ENCODE measurements around the gene BNC1. TPM values are rescaled to one million over a fixed set of nuclear protein-coding genes. Genes with fewer than 3 reads are reported as not detected.

BNC1 gene
- total RNA-seq, 1 experiment from 2014 or later = not detected

- Histone ChIP-seq H3K4me1 (ENCODE audit: low read length) (no peaks in the 10 kb centered on the region), H3K27ac (ENCODE audit: low read length) (no peak overlapping the region), H2AFZ (ENCODE audit: low read length) (no peak overlapping the region), H4K20me1 (ENCODE audit: insufficient read depth, low read depth, low read length) (no peaks in the 10 kb centered on the region), H3K9me2 (replicated peaks; ENCODE audit: insufficient read depth, low read length) (no peaks in the 10 kb centered on the region), H3K27me3 (ENCODE audit: low read length) (no peaks in the 10 kb centered on the region), H3K9me3 (ENCODE audit: low read length) (no peaks in the 10 kb centered on the region), H3K36me3 (ENCODE audit: insufficient read depth, low read length) (no peaks in the 10 kb centered on the region), H3K9ac (ENCODE audit: low read length) (no peak overlapping the region), H3K4me3 (ENCODE audit: low read length) (no peak overlapping the region), H3K79me2 (ENCODE audit: low read length) (no peaks in the 10 kb centered on the region), H3K4me2 (ENCODE audit: low read depth, low read length, poor library complexity, severe bottlenecking) (no peak overlapping the region)
- no peak for DNase-seq
Observed at GRCh38 chr15:83215306-83215705, 69.2 kb downstream of the BNC1 start.

GRCh38 chr15:83210619-83211018 is 73.8 kb downstream of the BNC1 start:
- Histone ChIP-seq H3K36me3 (ENCODE audit: insufficient read depth, low read length) (no peaks in the 10 kb centered on the region), H3K79me2 (ENCODE audit: low read length) (no peaks in the 10 kb centered on the region), H3K9me3 (ENCODE audit: low read length) (no peaks in the 10 kb centered on the region), H3K9ac (ENCODE audit: low read length) (no peak overlapping the region), H3K4me3 (ENCODE audit: low read length) (no peak overlapping the region), H3K4me1 (ENCODE audit: low read length) (no peaks in the 10 kb centered on the region), H3K27ac (ENCODE audit: low read length) (no peak overlapping the region), H3K4me2 (ENCODE audit: low read depth, low read length, poor library complexity, severe bottlenecking) (no peak overlapping the region), H2AFZ (ENCODE audit: low read length) (no peak overlapping the region), H3K9me2 (replicated peaks; ENCODE audit: insufficient read depth, low read length) (no peaks in the 10 kb centered on the region), H4K20me1 (ENCODE audit: insufficient read depth, low read depth, low read length) (no peaks in the 10 kb centered on the region), H3K27me3 (ENCODE audit: low read length) (no peaks in the 10 kb centered on the region)
- no peak for DNase-seq

- Histone ChIP-seq H3K4me2 (ENCODE audit: low read depth, low read length, poor library complexity, severe bottlenecking) (no peak overlapping the region), H3K27me3 (ENCODE audit: low read length) (no peaks in the 10 kb centered on the region), H2AFZ (ENCODE audit: low read length) (no peak overlapping the region), H3K9ac (ENCODE audit: low read length) (no peak overlapping the region), H3K4me3 (ENCODE audit: low read length) (no peak overlapping the region), H3K79me2 (ENCODE audit: low read length) (no peaks in the 10 kb centered on the region), H3K36me3 (ENCODE audit: insufficient read depth, low read length) (no peaks in the 10 kb centered on the region), H3K9me2 (replicated peaks; ENCODE audit: insufficient read depth, low read length) (no peaks in the 10 kb centered on the region), H4K20me1 (ENCODE audit: insufficient read depth, low read depth, low read length) (no peaks in the 10 kb centered on the region), H3K9me3 (ENCODE audit: low read length) (no peaks in the 10 kb centered on the region), H3K27ac (ENCODE audit: low read length) (no peak overlapping the region), H3K4me1 (ENCODE audit: low read length) (no peaks in the 10 kb centered on the region)
- no peak for DNase-seq
Observed at GRCh38 chr15:83209333-83209732, 75.1 kb downstream of the BNC1 start.

- Histone ChIP-seq H3K79me2 (ENCODE audit: low read length) (no peaks in the 10 kb centered on the region), H3K4me3 (ENCODE audit: low read length) (no peak overlapping the region), H3K9me3 (ENCODE audit: low read length) (no peaks in the 10 kb centered on the region), H3K27ac (ENCODE audit: low read length) (no peak overlapping the region), H3K9ac (ENCODE audit: low read length) (no peak overlapping the region), H2AFZ (ENCODE audit: low read length) (no peak overlapping the region), H4K20me1 (ENCODE audit: insufficient read depth, low read depth, low read length) (no peaks in the 10 kb centered on the region), H3K4me1 (ENCODE audit: low read length) (no peaks in the 10 kb centered on the region), H3K9me2 (replicated peaks; ENCODE audit: insufficient read depth, low read length) (no peaks in the 10 kb centered on the region), H3K4me2 (ENCODE audit: low read depth, low read length, poor library complexity, severe bottlenecking) (no peak overlapping the region), H3K27me3 (ENCODE audit: low read length) (no peaks in the 10 kb centered on the region), H3K36me3 (ENCODE audit: insufficient read depth, low read length) (no peaks in the 10 kb centered on the region)
- no peak for DNase-seq
Observed at GRCh38 chr15:83208367-83208661, 76.2 kb downstream of the BNC1 start.

GRCh38 chr15:83207660-83208366 is 76.7 kb downstream of the BNC1 start, which contains the start of gene HDGFL3:
TSS of gene HDGFL3 (minus strand) at chr15:83207823. CDS start at chr15:83207414, 409 bp downstream.
- Histone ChIP-seq H3K27me3 (ENCODE audit: low read length) (no peaks in the 10 kb centered on the region), H3K9me3 (ENCODE audit: low read length) (no peaks in the 10 kb centered on the region), H3K36me3 (ENCODE audit: insufficient read depth, low read length) (no peaks in the 10 kb centered on the region), H3K79me2 (ENCODE audit: low read length) (no peaks in the 10 kb centered on the region), H3K9me2 (replicated peaks; ENCODE audit: insufficient read depth, low read length) (no peaks in the 10 kb centered on the region), H3K4me1 (ENCODE audit: low read length) (no peaks in the 10 kb centered on the region), H2AFZ (ENCODE audit: low read length) (no peak within 1 kb of the TSS), H3K4me2 (ENCODE audit: low read depth, low read length, poor library complexity, severe bottlenecking) (no peak within 1 kb of the TSS), H3K4me3 (ENCODE audit: low read length) (no peak within 1 kb of the TSS), H4K20me1 (ENCODE audit: insufficient read depth, low read depth, low read length) (no peaks in the 10 kb centered on the region), H3K27ac (ENCODE audit: low read length) (no peak within 1 kb of the TSS), H3K9ac (ENCODE audit: low read length) (no peak within 1 kb of the TSS)
- no peak for DNase-seq

- Histone ChIP-seq H2AFZ (ENCODE audit: low read length) (no peak overlapping the region), H3K27me3 (ENCODE audit: low read length) (no peaks in the 10 kb centered on the region), H3K4me3 (ENCODE audit: low read length) (no peak overlapping the region), H3K9me2 (replicated peaks; ENCODE audit: insufficient read depth, low read length) (no peaks in the 10 kb centered on the region), H3K9me3 (ENCODE audit: low read length) (no peaks in the 10 kb centered on the region), H3K4me1 (ENCODE audit: low read length) (no peaks in the 10 kb centered on the region), H4K20me1 (ENCODE audit: insufficient read depth, low read depth, low read length) (no peaks in the 10 kb centered on the region), H3K79me2 (ENCODE audit: low read length) (no peaks in the 10 kb centered on the region), H3K9ac (ENCODE audit: low read length) (no peak overlapping the region), H3K4me2 (ENCODE audit: low read depth, low read length, poor library complexity, severe bottlenecking) (no peak overlapping the region), H3K27ac (ENCODE audit: low read length) (no peak overlapping the region), H3K36me3 (ENCODE audit: insufficient read depth, low read length) (no peaks in the 10 kb centered on the region)
- DNase-seq = no peak
Observed at GRCh38 chr15:83207009-83207659, 77.3 kb downstream of the BNC1 start.

- no peak overlapping the region for H3K4me2 ChIP-seq (ENCODE audit: low read depth, low read length, poor library complexity, severe bottlenecking)
- no peaks in the 10 kb centered on the region for H3K9me2 ChIP-seq (replicated peaks; ENCODE audit: insufficient read depth, low read length)
- DNase-seq = no peak
- H3K27ac ChIP-seq (ENCODE audit: low read length) = no peak overlapping the region
- no peak overlapping the region for H2AFZ ChIP-seq (ENCODE audit: low read length)
- H4K20me1 ChIP-seq (ENCODE audit: insufficient read depth, low read depth, low read length) = no peaks in the 10 kb centered on the region
- H3K9me3 ChIP-seq (ENCODE audit: low read length) = no peaks in the 10 kb centered on the region
- no peaks in the 10 kb centered on the region for H3K79me2 ChIP-seq (ENCODE audit: low read length)
- no peaks in the 10 kb centered on the region for H3K27me3 ChIP-seq (ENCODE audit: low read length)
- H3K4me1 ChIP-seq (ENCODE audit: low read length) = no peaks in the 10 kb centered on the region
- no peak overlapping the region for H3K9ac ChIP-seq (ENCODE audit: low read length)
- H3K36me3 ChIP-seq (ENCODE audit: insufficient read depth, low read length) = no peaks in the 10 kb centered on the region
- no peak overlapping the region for H3K4me3 ChIP-seq (ENCODE audit: low read length)
Observed at GRCh38 chr15:83206526-83207008, 77.9 kb downstream of the BNC1 start.
